Cardiac muscle cell (in vitro differentiated cells and primary cell): ENCODE measurements around the gene BCAS3. TPM values are rescaled to one million over a fixed set of nuclear protein-coding genes. Genes with fewer than 3 reads are reported as not detected.

Experiments used
- DNase-seq, 2 donors: peaks; one replicate each; pipeline versions ENCODE4 v3.0.0 to v3.0.0-alpha.2; 2010 to 2017; ENCODE audit warnings: low read depth in 1 of 2, low spot score in 1 of 2
- H3K27ac ChIP-seq: fragments of 200-600 bp; sonication (generic); 2 replicates; pipeline ENCODE4 v1.5.1; 2016
- H3K27me3 ChIP-seq: fragments of 200-600 bp; sonication (generic); 2 replicates; pipeline ENCODE4 v1.6.0; 2016; ENCODE audit warnings: control low read depth
- H3K36me3 ChIP-seq: fragments of 200-600 bp; sonication (generic); 2 replicates; pipeline ENCODE4 v1.5.1; 2016; ENCODE audit warnings: control low read depth
- H3K4me1 ChIP-seq: fragments of 200-600 bp; sonication (generic); 2 replicates; pipeline ENCODE4 v1.8.1; 2017; ENCODE audit warnings: low read depth, mild to moderate bottlenecking, mixed run types
- H3K4me3 ChIP-seq: fragments of 200-600 bp; sonication (generic); 2 replicates; pipeline ENCODE4 v1.5.1; 2016; ENCODE audit warnings: mild to moderate bottlenecking
- H3K9me3 ChIP-seq: fragments of 200-600 bp; sonication (generic); 2 replicates; pipeline ENCODE4 v1.5.1; 2017; ENCODE audit warnings: low read depth, mild to moderate bottlenecking, control low read depth
- CTCF ChIP-seq: IDR thresholded peaks from 2 replicates; pipeline ENCODE4 v1.5.1; 2012; ENCODE audit warnings: low read depth, mild to moderate bottlenecking, low read length
- polyA plus RNA-seq: library from polyadenylated mRNA; unstranded; fragments of >200 nt; fragmentation: Nextera tagmentation; extraction: Ambion mirVana; gene quantifications from 2 replicates; pipeline ENCODE4 v1.2.1, GENCODE V29; 2016
- total RNA-seq: library from RNA; depleted of rRNA; stranded (reverse); fragments of >200 nt; gene quantifications from 2 replicates; pipeline ENCODE4 v1.2.3, GENCODE V29; 2016

The BCAS3 gene
- total and polyA plus RNA-seq, 2 experiments from 2014 or later: 36.5 to 39.6 TPM

- DNase-seq: no peak
- H3K4me1 ChIP-seq: peaks cover 19% of the 10 kb centered on the region
- H3K4me3 ChIP-seq: no peak overlapping the region
- no peak for TF ChIP-seq CTCF
- H3K27ac ChIP-seq: no peak overlapping the region
- no peaks in the 10 kb centered on the region for H3K36me3 ChIP-seq
- no peaks in the 10 kb centered on the region for H3K9me3 ChIP-seq
- peaks cover 8% of the 10 kb centered on the region for H3K27me3 ChIP-seq
Measured at GRCh38 chr17:61416211-61416539, 738.5 kb downstream of the BCAS3 start.

DNA sequence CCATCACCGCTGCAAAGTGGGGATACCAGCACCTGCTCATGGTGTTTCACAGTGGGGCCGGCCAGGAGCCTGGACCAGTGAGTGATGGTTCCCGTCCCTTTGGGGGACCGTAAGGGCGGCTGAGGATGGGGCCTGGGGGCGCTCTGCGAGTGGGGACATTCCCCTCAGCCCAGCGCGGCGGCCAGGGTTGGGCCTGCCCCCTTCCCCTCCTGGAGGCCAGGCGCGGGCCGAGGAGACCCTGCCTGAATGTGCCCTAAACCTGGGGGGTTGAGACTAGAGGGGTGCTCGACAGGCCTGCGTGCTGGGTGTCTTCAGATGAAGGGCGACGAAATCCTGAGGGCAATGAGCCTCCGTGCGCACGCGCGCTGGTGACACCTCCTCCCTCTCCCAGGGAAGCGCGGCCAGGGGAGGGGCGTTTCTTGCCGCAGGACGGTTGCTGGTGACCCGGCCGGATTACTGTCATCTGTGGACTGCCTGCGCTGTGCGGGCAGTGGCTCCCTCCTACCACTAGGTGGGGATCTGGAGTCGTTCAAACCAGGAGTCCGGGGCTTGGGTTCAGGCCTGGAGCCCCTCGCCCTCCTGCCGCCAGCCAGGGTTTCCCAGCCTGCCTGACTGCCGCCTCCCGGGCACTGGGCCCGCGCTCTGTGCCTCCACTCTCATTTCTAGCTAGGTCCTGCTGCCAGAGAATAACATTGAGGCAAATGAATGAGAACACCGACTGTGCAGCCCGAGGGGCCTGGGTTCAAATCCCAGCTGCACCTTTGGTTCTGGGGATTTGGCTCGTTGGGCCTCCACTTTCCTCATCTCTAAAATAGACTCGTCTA, 739.1 kb downstream of the BCAS3 start:
- DNase-seq: peak; percentile 92 to 97
- Histone ChIP-seq H3K4me1 (peaks cover 19% of the 10 kb centered on the region), H3K27me3 (peaks cover 14% of the 10 kb centered on the region), H3K27ac (no peak overlapping the region), H3K36me3 (no peaks in the 10 kb centered on the region), H3K9me3 (no peaks in the 10 kb centered on the region), H3K4me3 (peak overlapping the region; percentile 14)
- TF ChIP-seq CTCF: peak; percentile 96

GRCh38 chr17:61418449-61418848, 740.8 kb downstream of the BCAS3 start:
- no peak for DNase-seq
- H3K36me3 ChIP-seq: no peaks in the 10 kb centered on the region
- no peak for TF ChIP-seq CTCF
- H3K27ac ChIP-seq: no peak overlapping the region
- H3K4me1 ChIP-seq: peaks cover 13% of the 10 kb centered on the region
- H3K4me3 ChIP-seq: no peak overlapping the region
- no peaks in the 10 kb centered on the region for H3K9me3 ChIP-seq
- H3K27me3 ChIP-seq: peaks cover 31% of the 10 kb centered on the region

- Histone ChIP-seq H3K36me3 (no peaks in the 10 kb centered on the region), H3K27ac (no peak overlapping the region), H3K4me3 (no peak overlapping the region), H3K9me3 (no peaks in the 10 kb centered on the region), H3K4me1 (peaks cover 6% of the 10 kb centered on the region), H3K27me3 (peaks cover 42% of the 10 kb centered on the region)
- no peak for TF ChIP-seq CTCF
- no peak for DNase-seq
Measured at GRCh38 chr17:61419496-61420046, 741.9 kb downstream of the BCAS3 start.

DNA sequence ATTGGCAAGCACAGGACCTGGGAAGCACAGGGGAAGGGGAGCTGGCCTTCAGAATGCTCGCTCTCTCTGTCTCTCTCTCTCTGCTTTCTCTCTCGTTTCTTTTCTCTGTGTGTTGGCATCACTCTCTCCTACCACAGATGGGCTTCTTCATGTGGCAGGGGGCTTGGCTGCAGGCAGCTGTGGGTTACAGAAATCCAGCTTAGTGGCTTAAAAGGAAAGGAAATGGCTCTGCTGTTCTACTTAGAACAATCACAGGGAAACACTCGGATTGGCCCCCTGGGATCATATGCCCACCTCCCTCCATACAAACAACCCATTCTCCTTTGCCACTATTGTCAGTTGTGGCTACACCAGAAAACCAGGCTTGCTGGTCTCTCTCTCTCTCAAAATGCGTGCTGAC, 742.4 kb downstream of the BCAS3 start:
- H3K4me1 ChIP-seq: peaks cover 6% of the 10 kb centered on the region
- H3K9me3 ChIP-seq: no peaks in the 10 kb centered on the region
- no peak for DNase-seq
- no peak overlapping the region for H3K27ac ChIP-seq
- peaks cover 43% of the 10 kb centered on the region for H3K27me3 ChIP-seq
- no peak overlapping the region for H3K4me3 ChIP-seq
- no peak for TF ChIP-seq CTCF
- no peaks in the 10 kb centered on the region for H3K36me3 ChIP-seq
